WERI-Rb-1 (cell line): ENCODE data around the gene BCL6.

Experiments
- DNase-seq: peaks from one replicate; pipeline ENCODE4 v3.0.0-alpha.2; 2020
- H3K27ac ChIP-seq: fragments of 250-450 bp; sonication (Bioruptor Pico); 2 replicates; pipeline ENCODE4 v1.5.1; 2020; ENCODE audit warnings: mild to moderate bottlenecking, moderate library complexity
- H3K27me3 ChIP-seq: fragments of 250-450 bp; sonication (Bioruptor Pico); 2 replicates; pipeline ENCODE4 v1.5.1; 2021; ENCODE audit warnings: mild to moderate bottlenecking, low read depth, moderate library complexity; ENCODE audit not compliant: insufficient read depth, severe bottlenecking
- H3K36me3 ChIP-seq: fragments of 250-450 bp; sonication (Bioruptor Pico); 2 replicates; pipeline ENCODE4 v1.5.1; 2020; ENCODE audit warnings: mild to moderate bottlenecking, moderate library complexity
- H3K4me3 ChIP-seq: 2 replicates; pipeline ENCODE4 v1.5.1; 2011; ENCODE audit warnings: low read depth, mild to moderate bottlenecking, control low read depth, low read length
- H3K9me3 ChIP-seq: fragments of 250-450 bp; sonication (Bioruptor Pico); 2 replicates; pipeline ENCODE4 v1.5.1; 2021; ENCODE audit warnings: mild to moderate bottlenecking, moderate library complexity; ENCODE audit not compliant: severe bottlenecking
- TF ChIP-seq, protein P1 (sequence below): IDR thresholded peaks from 2 replicates; pipeline ENCODE4 v1.5.1; 2011; ENCODE audit warnings: low read depth, mild to moderate bottlenecking, control low read depth, inconsistent platforms, low read length

Gene BCL6

DNA sequence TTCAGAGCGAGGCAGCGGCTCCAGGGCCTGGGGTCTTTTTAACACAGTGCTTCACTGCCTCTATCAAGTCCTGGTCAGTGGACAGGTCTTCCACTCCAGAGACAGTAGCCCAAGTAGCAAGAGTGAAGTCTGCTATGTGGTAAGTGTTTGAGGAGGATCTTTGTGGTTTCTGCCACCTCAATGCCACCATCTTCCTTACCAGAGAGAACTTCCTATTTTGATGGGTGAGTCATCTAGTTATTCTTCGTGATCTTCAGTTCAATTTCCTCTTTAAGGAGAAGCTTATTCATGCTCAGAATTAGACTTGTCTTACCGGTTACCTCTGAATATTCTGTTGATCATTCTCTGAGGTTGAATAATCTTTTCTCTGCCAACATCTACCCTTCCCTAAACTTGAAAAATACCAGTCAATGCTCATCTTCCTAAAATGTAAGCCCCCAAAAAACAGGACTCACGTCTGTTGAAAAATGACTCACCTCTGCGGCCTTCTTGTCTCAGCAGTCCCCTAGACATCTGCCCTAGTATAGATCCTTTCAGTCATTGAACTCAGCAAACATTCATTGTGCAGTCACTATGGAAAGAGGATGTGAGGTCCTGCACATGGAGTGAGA, 32.2 kb upstream of the BCL6 start:
- TF ChIP-seq, protein P1, sequence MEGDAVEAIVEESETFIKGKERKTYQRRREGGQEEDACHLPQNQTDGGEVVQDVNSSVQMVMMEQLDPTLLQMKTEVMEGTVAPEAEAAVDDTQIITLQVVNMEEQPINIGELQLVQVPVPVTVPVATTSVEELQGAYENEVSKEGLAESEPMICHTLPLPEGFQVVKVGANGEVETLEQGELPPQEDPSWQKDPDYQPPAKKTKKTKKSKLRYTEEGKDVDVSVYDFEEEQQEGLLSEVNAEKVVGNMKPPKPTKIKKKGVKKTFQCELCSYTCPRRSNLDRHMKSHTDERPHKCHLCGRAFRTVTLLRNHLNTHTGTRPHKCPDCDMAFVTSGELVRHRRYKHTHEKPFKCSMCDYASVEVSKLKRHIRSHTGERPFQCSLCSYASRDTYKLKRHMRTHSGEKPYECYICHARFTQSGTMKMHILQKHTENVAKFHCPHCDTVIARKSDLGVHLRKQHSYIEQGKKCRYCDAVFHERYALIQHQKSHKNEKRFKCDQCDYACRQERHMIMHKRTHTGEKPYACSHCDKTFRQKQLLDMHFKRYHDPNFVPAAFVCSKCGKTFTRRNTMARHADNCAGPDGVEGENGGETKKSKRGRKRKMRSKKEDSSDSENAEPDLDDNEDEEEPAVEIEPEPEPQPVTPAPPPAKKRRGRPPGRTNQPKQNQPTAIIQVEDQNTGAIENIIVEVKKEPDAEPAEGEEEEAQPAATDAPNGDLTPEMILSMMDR = no peak
- DNase-seq = no peak
- no peak overlapping the region for H3K27ac ChIP-seq

DNA sequence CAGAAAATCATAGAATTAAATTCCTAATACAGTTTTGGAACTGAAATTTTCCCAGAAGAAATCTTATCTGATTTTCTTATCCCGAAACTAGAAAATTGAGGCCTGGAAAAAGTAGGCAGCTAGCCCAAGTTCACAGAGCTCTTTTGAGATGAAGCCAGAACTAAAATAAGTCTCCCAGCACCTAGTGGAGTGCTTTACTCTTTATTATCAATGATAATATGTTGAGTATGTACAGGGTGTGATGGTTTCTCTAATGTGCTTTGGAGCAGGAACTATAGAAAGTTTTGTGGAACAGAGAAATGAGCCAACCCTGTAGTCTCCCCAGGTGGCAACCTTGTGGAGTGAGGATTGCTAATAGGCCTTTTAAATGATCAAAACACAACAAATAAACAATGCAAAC, 30.3 kb upstream of the BCL6 start:
- no peaks in the 10 kb centered on the region for H3K9me3 ChIP-seq
- TF ChIP-seq, protein P1 = no peak
- DNase-seq = no peak
- H3K27me3 ChIP-seq = no peaks in the 10 kb centered on the region
- no peak overlapping the region for H3K27ac ChIP-seq
- no peaks in the 10 kb centered on the region for H3K36me3 ChIP-seq
- H3K4me3 ChIP-seq = no peak overlapping the region

More for the DNA sequence above, 32.2 kb upstream of the BCL6 start:
- Histone ChIP-seq H3K36me3 (no peaks in the 10 kb centered on the region), H3K9me3 (no peaks in the 10 kb centered on the region), H3K4me3 (no peak overlapping the region), H3K27me3 (no peaks in the 10 kb centered on the region)

DNA sequence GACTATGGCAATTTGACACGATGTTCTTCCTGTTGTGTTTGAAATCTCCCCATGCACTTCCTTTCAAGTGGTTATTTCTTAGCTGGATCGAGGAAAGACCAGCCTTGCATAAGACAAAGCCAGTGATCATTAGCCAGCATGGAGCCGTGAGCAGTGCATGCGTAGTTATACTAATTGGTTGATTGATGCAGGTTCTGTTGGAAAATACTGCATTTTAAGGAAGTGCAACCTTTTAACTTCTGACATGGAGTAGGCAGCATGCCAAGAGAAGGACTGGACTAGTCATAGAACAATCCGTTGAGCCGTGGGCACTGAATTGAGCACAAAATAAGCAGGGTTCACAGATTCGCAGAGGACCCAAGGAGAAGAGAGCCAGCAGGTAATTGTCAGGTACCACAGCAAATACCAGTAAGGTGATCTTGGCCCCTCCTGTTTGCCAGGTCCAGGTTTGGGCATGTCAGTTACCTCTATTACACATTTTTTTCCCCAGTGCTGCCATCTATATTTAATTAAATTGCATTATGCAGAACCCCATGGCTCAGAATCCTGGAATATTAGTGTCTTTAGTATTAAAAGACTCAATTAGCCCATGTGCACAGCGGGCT, 29.0 kb upstream of the BCL6 start:
- TF ChIP-seq, protein P1 = no peak
- DNase-seq = no peak
- no peaks in the 10 kb centered on the region for H3K27me3 ChIP-seq

DNA sequence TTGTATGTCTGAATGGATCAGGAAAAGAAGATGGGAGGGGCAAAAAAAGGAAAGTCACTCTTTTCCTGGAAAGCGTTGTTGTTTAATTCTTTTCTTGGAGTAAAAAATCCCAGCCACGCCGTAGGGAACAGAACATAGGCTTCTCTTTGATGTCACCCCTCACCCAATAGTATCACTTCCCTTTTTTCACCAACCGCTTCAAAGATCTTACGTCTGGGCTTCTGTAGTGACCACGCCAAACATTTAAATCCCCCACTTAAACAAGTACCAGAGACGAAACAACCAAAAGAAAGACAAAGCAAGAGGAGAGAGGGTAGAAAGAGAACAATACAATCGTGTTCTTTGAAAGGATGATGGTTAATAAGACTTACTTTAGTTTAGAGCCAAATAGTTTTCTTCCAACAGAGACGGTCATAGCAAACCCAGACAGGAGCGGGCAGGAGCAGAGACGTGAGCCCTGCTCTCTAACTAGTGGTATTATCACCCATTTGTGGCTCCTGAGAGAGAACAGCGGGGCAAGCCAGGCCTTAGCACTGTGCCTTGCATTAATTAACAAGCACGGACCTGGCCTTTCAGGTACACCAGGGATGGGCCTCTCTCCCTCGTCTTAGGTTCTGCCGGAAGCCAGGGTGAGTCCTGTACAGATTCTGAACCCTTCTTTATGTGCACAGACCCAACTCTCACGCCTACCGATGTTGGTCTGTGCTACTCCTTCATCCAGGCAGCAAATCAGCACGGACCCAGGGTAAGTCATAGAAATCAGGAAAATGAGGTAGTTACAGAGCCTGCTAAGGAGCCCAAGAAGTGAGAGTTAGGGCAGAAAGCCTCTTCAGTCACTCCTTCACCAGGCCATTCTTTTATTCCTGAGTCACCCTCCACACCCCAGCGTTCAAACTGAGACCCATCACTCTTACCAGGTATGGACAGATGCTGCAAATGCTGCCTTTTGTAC, 28.2 kb upstream of the BCL6 start:
- Histone ChIP-seq H3K27ac (no peak overlapping the region), H3K4me3 (no peak overlapping the region), H3K36me3 (no peaks in the 10 kb centered on the region), H3K27me3 (no peaks in the 10 kb centered on the region), H3K9me3 (no peaks in the 10 kb centered on the region)
- TF ChIP-seq, protein P1 = no peak
- DNase-seq = no peak

More for the DNA sequence above, 29.0 kb upstream of the BCL6 start:
- no peak overlapping the region for H3K4me3 ChIP-seq
- no peaks in the 10 kb centered on the region for H3K36me3 ChIP-seq
- no peaks in the 10 kb centered on the region for H3K9me3 ChIP-seq
- H3K27ac ChIP-seq = no peak overlapping the region

DNA sequence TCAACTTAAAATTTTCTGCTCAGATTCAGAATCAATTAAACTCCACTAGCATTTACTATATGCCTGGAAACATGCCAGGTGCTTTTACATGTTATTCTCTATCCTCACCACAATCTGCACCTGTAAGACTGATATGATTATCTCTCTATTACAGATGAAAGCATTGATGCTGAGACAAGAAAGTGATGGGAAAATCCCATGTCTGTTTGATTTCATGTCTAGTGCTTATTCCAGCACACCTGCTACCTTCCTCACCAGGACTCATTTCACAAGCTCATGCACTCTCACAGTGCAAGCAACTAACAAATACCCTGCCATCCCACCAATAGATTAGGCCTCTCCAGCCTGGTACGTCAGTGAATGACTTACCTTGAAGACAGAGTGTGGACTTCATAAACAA, 25.0 kb upstream of the BCL6 start:
- Histone ChIP-seq H3K36me3 (no peaks in the 10 kb centered on the region), H3K27me3 (no peaks in the 10 kb centered on the region), H3K9me3 (no peaks in the 10 kb centered on the region), H3K27ac (no peak overlapping the region), H3K4me3 (no peak overlapping the region)
- DNase-seq = no peak
- TF ChIP-seq, protein P1 = no peak
